Astrocyte of the cerebellum (primary cell): ENCODE measurements around the gene PAWR.

Experiments used
- DNase-seq: peaks from one replicate; pipeline ENCODE4 v3.0.0-alpha.2; 2011; ENCODE audit warnings: low read depth
- H3K4me3 ChIP-seq: 2 replicates; pipeline ENCODE4 v1.5.1; 2011; ENCODE audit warnings: mild to moderate bottlenecking, low read depth, low read length, moderate library complexity
- CTCF ChIP-seq: IDR thresholded peaks from 2 replicates; pipeline ENCODE4 v1.5.1; 2012; ENCODE audit warnings: low read length, low read depth, moderate library complexity, mild to moderate bottlenecking; ENCODE audit errors: missing control alignments
- in situ Hi-C: cut with HindIII; loops from 2 replicates; pipeline ENCODE4 v1.10.0; 2017; ENCODE audit warnings: low sequenced_read_pairs

The PAWR gene

DNA sequence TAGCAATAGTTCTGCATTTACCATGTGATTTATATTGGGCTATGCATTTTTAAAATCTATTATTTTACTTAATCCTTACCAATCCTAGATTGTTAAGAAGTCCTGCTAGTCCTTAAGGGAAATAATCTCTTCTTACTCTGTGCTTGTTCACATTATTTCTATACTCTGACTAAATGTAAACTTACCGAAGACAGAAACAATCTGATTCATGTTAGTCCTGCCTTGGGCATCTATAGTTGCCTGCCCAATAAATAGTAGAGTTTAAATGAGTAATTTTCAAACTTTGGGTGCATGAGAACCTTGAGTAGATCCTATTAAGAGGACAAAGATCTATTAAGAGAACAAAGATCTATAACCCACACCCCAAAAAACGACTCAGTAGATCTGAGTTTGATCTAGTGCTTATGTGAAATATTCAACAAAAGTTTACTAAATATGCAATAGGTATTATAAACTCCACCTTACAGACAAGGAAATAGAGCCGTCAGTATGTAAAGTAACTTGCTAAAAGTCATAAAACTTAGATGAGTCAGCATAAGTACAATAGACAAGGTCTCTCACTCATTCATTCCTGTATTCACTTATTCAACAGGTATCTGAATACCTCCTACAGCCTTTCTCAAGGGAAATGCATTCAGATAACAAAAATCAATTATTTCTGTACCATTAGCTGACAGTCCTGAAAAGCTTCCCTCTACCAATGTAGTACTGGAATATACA lies 127.6 kb downstream of the PAWR start:
- no peak for DNase-seq
- in situ Hi-C loops, result loop anchor here (25.0 kb wide), 1 partner anchor 624 kb away; no protein-coding TSS in a partner anchor
- no peak for TF ChIP-seq CTCF

GRCh38 chr12:79561401-79562132 lies 129.2 kb downstream of the PAWR start:
- DNase-seq, result no peak
- TF ChIP-seq CTCF, result no peak
- in situ Hi-C loops, result loop anchor here (25.0 kb wide), 1 partner anchor 626 kb away; no protein-coding TSS in a partner anchor
- no peak overlapping the region for H3K4me3 ChIP-seq

More for the DNA sequence above, 127.6 kb downstream of the PAWR start:
- no peak overlapping the region for H3K4me3 ChIP-seq

DNA sequence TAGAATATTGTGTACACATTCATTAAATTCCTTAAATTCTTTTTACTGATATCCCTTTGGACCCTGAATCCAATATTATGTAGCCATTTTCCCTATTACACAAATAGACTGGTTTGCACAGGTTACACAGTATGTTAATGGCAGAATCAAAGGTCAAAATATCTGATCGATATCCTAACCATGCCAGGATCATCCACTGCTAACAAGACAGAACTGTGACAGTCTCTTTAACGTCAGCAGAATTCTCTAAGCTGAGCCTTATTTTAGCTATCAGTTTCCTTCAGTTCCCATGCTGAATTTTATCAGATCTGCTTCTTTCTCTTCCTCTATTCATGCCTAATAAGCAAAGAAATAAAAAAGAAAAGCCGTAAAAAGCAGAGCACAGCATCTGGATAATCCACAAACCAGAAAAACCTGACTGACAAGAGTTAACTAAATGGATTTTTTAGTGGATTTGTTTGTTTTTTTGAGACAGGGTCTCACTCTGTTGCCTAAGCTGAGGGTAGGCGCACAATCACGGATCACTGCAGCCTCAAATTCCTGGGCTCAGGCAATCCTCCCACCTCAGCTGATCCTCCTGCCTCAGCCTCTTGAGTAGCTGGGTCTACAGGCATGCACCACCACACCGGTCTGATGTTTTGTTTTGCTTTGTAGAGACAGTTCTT lies 130.4 kb downstream of the PAWR start:
- TF ChIP-seq CTCF, result no peak
- no peak for DNase-seq
- in situ Hi-C loops, result loop anchor here (25.0 kb wide), 1 partner anchor 627 kb away; no protein-coding TSS in a partner anchor
- H3K4me3 ChIP-seq, result no peak overlapping the region

DNA sequence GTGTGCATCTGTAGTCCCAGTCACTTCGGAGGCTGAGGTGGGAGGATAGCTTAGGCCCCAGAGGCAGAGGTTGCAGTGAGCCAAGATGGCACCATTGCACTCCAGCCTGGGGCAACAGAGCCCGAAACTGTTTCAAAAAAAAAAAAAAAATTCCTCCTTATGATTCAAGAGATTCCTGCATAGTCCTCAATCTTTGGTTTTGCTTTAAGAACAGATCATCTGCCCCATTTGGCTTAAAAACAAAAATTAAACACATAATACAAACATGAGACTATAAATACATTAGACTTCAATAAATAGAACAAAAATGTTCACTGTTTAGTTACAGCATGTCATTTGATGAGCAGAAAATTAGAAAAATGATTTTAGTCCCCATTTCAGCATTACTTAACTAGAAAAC lies 131.2 kb downstream of the PAWR start:
- DNase-seq, result no peak
- no peak overlapping the region for H3K4me3 ChIP-seq
- TF ChIP-seq CTCF, result no peak
- in situ Hi-C loops, result loop anchor here (25.0 kb wide), 1 partner anchor 628 kb away; no protein-coding TSS in a partner anchor

DNA sequence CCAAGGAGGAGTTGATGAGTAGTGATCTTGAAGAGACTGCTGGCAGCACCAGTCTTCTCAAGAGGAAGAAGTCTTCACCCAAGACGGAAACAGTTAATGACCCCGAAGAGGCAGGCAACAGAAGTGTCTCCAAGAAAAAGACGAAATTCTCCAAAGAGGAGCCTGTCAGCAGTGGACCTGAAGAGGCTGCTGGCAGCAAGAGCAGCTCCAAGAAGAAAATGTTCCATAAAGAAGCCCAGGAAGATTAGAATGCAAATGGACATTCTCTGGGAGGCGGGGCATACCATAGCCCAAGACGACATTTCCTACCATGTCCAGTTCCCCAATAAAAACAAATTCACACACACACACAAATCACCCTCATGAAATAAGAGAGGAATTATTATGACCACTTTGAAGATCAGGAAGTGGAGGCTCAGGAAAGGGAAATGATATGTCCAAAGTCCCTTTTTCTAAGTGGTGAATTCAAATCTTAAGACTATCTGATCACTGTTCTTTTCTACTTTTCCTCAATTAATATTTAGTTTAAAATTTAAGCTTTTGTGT lies 131.8 kb downstream of the PAWR start:
- TF ChIP-seq CTCF, result no peak
- no peak overlapping the region for H3K4me3 ChIP-seq
- in situ Hi-C loops, result loop anchor here (25.0 kb wide), 1 partner anchor 628 kb away; no protein-coding TSS in a partner anchor
- no peak for DNase-seq

GRCh38 chr12:79557690-79558315 lies 133.0 kb downstream of the PAWR start:
- DNase-seq, result no peak
- in situ Hi-C loops, result loop anchor here (25.0 kb wide), 1 partner anchor 629 kb away; no protein-coding TSS in a partner anchor
- TF ChIP-seq CTCF, result no peak
- no peak overlapping the region for H3K4me3 ChIP-seq
